GOT3 (cell line): ENCODE results near the gene COL27A1.

Source experiments
- DNase-seq: peaks from one replicate; lab custom pipeline; 2025; ENCODE audit warnings: mixed read lengths; lab: John Stamatoyannopoulos, UW

The COL27A1 gene

GRCh38 chr9:114228016-114228808, 72.9 kb downstream of the COL27A1 start:
- DNase-seq = no peak

- no peak for DNase-seq
These were observed 74.0 kb downstream of the COL27A1 start for GRCh38 chr9:114229295-114229694.

- no peak for DNase-seq
These were observed 74.7 kb downstream of the COL27A1 start for GRCh38 chr9:114230068-114230467.

GRCh38 chr9:114231273-114231672, 75.9 kb downstream of the COL27A1 start:
- DNase-seq = no peak

- no peak for DNase-seq
These were observed 76.5 kb downstream of the COL27A1 start for GRCh38 chr9:114231719-114232449.

- DNase-seq = no peak
These were observed 78.3 kb downstream of the COL27A1 start for GRCh38 chr9:114233491-114234185.

GRCh38 chr9:114235033-114235661, 79.8 kb downstream of the COL27A1 start:
- no peak for DNase-seq

- no peak for DNase-seq
These were observed 81.2 kb downstream of the COL27A1 start for GRCh38 chr9:114236391-114237138.

GRCh38 chr9:114237247-114237646, 81.9 kb downstream of the COL27A1 start:
- DNase-seq = no peak

GRCh38 chr9:114237781-114238180, 82.4 kb downstream of the COL27A1 start:
- DNase-seq = no peak

GRCh38 chr9:114238472-114238871, 83.1 kb downstream of the COL27A1 start:
- no peak for DNase-seq

GRCh38 chr9:114238891-114239875, 83.8 kb downstream of the COL27A1 start:
- DNase-seq = no peak

GRCh38 chr9:114240216-114240615, 84.9 kb downstream of the COL27A1 start:
- no peak for DNase-seq

- no peak for DNase-seq
These were observed 85.6 kb downstream of the COL27A1 start for GRCh38 chr9:114240647-114241558.

GRCh38 chr9:114242837-114243236, 87.5 kb downstream of the COL27A1 start:
- DNase-seq = no peak

- DNase-seq = no peak
These were observed 87.9 kb downstream of the COL27A1 start for GRCh38 chr9:114243240-114243639.

- no peak for DNase-seq
These were observed 89.2 kb downstream of the COL27A1 start for GRCh38 chr9:114244570-114244969.

- no peak for DNase-seq
These were observed 91.2 kb downstream of the COL27A1 start for GRCh38 chr9:114246558-114246957.

- DNase-seq = no peak
These were observed 91.7 kb downstream of the COL27A1 start for GRCh38 chr9:114247077-114247476.
